ENCODE measurements around the gene BHMT2.

The BHMT2 gene

GRCh38 chr5:79112703-79113058 is 43.1 kb downstream of the BHMT2 start:
- TF ChIP-seq CTCF (conservative IDR thresholded peaks at IDR 0.05; ENCODE audit: low read depth, low read length): no peak
- no peak overlapping the region for H3K4me3 ChIP-seq (ENCODE audit: low read length)
- no peak for DNase-seq (ENCODE audit: low read depth)

- TF ChIP-seq CTCF (conservative IDR thresholded peaks at IDR 0.05; ENCODE audit: low read depth, low read length): no peak
- no peak overlapping the region for H3K4me3 ChIP-seq (ENCODE audit: low read length)
- no peak for DNase-seq (ENCODE audit: low read depth)
Measured at GRCh38 chr5:79119486-79119885, 49.9 kb downstream of the BHMT2 start.

DNA sequence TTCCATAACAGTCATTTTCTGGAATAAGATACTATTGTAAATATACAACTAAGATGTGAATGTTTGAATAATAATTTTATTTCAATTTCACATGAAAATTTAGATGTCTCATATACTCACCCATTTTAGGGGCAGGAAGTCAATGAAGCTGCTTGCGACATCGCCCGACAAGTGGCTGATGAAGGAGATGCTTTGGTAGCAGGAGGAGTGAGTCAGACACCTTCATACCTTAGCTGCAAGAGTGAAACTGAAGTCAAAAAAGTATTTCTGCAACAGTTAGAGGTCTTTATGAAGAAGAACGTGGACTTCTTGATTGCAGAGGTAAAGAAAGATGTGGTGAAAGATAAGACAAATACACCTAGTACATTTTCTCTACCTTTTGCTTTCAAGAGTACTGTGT is 50.7 kb downstream of the BHMT2 start:
- H3K4me3 ChIP-seq (ENCODE audit: low read length): no peak overlapping the region
- TF ChIP-seq CTCF (conservative IDR thresholded peaks at IDR 0.05; ENCODE audit: low read depth, low read length): no peak
- DNase-seq (ENCODE audit: low read depth): no peak

GRCh38 chr5:79122973-79123372 is 53.4 kb downstream of the BHMT2 start:
- no peak for TF ChIP-seq CTCF (conservative IDR thresholded peaks at IDR 0.05; ENCODE audit: low read depth, low read length)
- DNase-seq (ENCODE audit: low read depth): no peak
- no peak overlapping the region for H3K4me3 ChIP-seq (ENCODE audit: low read length)

GRCh38 chr5:79124607-79125006 is 55.0 kb downstream of the BHMT2 start:
- H3K4me3 ChIP-seq (ENCODE audit: low read length): no peak overlapping the region
- no peak for TF ChIP-seq CTCF (conservative IDR thresholded peaks at IDR 0.05; ENCODE audit: low read depth, low read length)
- no peak for DNase-seq (ENCODE audit: low read depth)

- no peak overlapping the region for H3K4me3 ChIP-seq (ENCODE audit: low read length)
- DNase-seq (ENCODE audit: low read depth): no peak
- TF ChIP-seq CTCF (conservative IDR thresholded peaks at IDR 0.05; ENCODE audit: low read depth, low read length): no peak
Measured at GRCh38 chr5:79130781-79131180, 61.2 kb downstream of the BHMT2 start.

DNA sequence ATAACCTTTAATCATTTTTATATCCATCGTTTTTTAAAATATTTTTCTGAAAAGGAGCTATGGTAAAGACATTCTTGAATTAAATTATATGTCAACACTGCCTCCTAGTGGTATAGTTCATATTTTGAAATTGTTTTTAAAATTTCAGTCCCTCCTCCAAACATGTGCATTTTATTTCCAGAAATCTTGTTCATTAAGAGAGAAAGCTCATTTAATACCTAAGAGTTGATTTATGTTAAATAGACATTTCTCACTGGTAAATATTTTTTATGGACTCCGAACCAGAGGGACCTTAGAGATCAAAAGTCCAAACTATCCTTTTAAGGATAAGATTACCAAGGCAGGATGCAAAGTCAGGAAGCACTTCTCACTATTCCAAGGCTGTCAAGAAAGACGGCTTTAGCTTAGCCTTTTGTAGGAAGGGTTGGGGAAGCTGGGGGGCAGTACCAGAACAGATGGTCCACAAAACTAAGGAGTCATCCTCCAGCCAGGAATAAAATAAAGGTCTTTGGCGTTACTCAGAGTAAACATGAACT is 63.6 kb downstream of the BHMT2 start:
- no peak overlapping the region for H3K4me3 ChIP-seq (ENCODE audit: low read length)
- TF ChIP-seq CTCF (conservative IDR thresholded peaks at IDR 0.05; ENCODE audit: low read depth, low read length): no peak
- no peak for DNase-seq (ENCODE audit: low read depth)
